ENCODE measurements around the gene CADPS.

DNA sequence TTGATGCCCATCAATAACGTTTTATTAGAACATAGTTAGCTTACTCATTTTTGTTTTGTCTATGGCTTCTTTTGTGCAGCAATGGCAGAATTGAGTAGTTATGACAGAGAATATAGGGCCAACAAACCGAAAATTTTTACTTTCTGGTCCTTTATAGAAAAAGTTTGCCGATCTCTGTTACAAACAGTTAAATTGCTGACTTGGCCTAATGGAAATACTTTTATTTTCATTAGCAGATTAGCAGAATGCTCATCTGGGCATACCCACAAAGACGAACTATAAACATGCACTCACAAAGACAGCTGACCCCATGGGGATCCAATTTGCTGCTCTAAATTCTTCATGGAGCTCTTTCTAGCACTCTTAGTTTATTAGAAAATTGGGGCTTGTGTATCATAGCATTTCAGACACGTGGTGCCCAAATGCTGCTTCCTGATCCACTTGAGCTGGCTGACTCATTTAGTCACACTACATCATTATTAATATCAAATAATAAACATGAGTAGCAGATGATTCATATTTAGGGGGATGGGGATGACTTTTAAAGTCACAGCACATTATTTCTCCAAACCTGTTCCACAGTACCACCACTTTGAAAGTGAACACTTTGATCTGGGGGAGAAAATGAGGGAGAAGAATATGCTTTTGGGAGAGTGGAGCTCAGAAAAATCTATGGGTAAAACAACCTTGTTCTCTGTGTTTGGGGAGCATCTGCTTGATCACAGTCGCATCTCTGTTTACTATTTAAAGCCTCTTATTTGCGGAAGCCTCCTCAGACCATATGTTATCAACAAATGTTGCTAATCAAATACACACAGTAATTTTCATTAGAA lies 273.8 kb downstream of the CADPS start:
- TF ChIP-seq, protein P1, sequence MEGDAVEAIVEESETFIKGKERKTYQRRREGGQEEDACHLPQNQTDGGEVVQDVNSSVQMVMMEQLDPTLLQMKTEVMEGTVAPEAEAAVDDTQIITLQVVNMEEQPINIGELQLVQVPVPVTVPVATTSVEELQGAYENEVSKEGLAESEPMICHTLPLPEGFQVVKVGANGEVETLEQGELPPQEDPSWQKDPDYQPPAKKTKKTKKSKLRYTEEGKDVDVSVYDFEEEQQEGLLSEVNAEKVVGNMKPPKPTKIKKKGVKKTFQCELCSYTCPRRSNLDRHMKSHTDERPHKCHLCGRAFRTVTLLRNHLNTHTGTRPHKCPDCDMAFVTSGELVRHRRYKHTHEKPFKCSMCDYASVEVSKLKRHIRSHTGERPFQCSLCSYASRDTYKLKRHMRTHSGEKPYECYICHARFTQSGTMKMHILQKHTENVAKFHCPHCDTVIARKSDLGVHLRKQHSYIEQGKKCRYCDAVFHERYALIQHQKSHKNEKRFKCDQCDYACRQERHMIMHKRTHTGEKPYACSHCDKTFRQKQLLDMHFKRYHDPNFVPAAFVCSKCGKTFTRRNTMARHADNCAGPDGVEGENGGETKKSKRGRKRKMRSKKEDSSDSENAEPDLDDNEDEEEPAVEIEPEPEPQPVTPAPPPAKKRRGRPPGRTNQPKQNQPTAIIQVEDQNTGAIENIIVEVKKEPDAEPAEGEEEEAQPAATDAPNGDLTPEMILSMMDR (IDR thresholded peaks at IDR 0.05) = no peak
- no peak for TF ChIP-seq POLR2A (IDR thresholded peaks at IDR 0.05)
